PC-9 (cell line): ENCODE data around the gene TPST2. TPM values are rescaled to one million over a fixed set of nuclear protein-coding genes. Genes with fewer than 3 reads are reported as not detected.

Experiments used
- BruUV-seq: library from RNA; stranded (reverse); fragments of 400-500 nt; replicated peaks from 2 replicates; lab custom pipeline; 2021; lab: Mats Ljungman, UMichigan
- CTCF ChIA-PET: fragments of 300-600 bp; sonication (Branson Sonifier 250); formaldehyde crosslinking; loops from one replicate; lab custom pipeline; 2022; ENCODE audit warnings: antibody characterized with exemption; lab: Charles Lee
- POLR2A ChIA-PET: fragments of 300-600 bp; sonication (Branson Sonifier 250); formaldehyde crosslinking; loops from one replicate; lab custom pipeline; 2022; ENCODE audit warnings: antibody characterized with exemption; ENCODE audit not compliant: unreplicated experiment; lab: Charles Lee
- DNase-seq, 2 experiments: peaks; one replicate each; pipeline versions ENCODE4 v3.0.0 to v3.0.0-alpha.2; 2015 to 2022; ENCODE audit warnings: mixed read lengths in 1 of 2
- H2AFZ ChIP-seq: fragments of 200-600 bp; sonication (generic); 2 replicates; pipeline ENCODE4 v1.8.1; 2017; ENCODE audit warnings: antibody characterized with exemption
- H3F3A ChIP-seq: fragments of 200-600 bp; sonication (generic); 2 replicates; pipeline ENCODE4 v1.8.1; 2017; ENCODE audit warnings: antibody characterized with exemption, mild to moderate bottlenecking, low read depth; ENCODE audit not compliant: insufficient read depth
- H3K27ac ChIP-seq: fragments of 200-600 bp; sonication (generic); 2 replicates; pipeline ENCODE4 v1.6.1; 2016; ENCODE audit warnings: mixed run types
- H3K27me3 ChIP-seq: fragments of 200-600 bp; sonication (generic); 2 replicates; pipeline ENCODE4 v1.6.1; 2016; ENCODE audit warnings: low read depth, mixed run types; ENCODE audit not compliant: insufficient read depth
- H3K36me3 ChIP-seq: fragments of 200-600 bp; sonication (generic); 2 replicates; pipeline ENCODE4 v1.6.1; 2016; ENCODE audit warnings: low read depth, mixed run types
- H3K4me1 ChIP-seq: fragments of 200-600 bp; sonication (generic); replicated peaks from 2 replicates; pipeline ENCODE4 v1.6.1; 2016; ENCODE audit warnings: mixed run types; ENCODE audit not compliant: insufficient read depth
- H3K4me2 ChIP-seq: fragments of 200-600 bp; sonication (generic); 2 replicates; pipeline ENCODE4 v1.6.1; 2017; ENCODE audit warnings: mixed run types
- H3K4me3 ChIP-seq: fragments of 200-600 bp; sonication (generic); 2 replicates; pipeline ENCODE4 v1.6.1; 2016; ENCODE audit warnings: mixed run types
- H3K79me2 ChIP-seq: fragments of 200-600 bp; sonication (generic); 2 replicates; pipeline ENCODE4 v1.6.1; 2017; ENCODE audit warnings: low read depth, mixed run types
- H3K9me2 ChIP-seq: fragments of 200-600 bp; sonication (generic); 2 replicates; pipeline ENCODE4 v1.8.1; 2017; ENCODE audit warnings: mild to moderate bottlenecking; ENCODE audit not compliant: insufficient read depth
- H3K9me3 ChIP-seq: fragments of 200-600 bp; sonication (generic); 2 replicates; pipeline ENCODE4 v1.8.1; 2016; ENCODE audit warnings: low read depth; ENCODE audit not compliant: insufficient read depth
- H4K20me1 ChIP-seq: fragments of 200-600 bp; sonication (generic); 2 replicates; pipeline ENCODE4 v1.8.1; 2017; ENCODE audit not compliant: insufficient read depth
- CTCF ChIP-seq: fragments of 200-600 bp; sonication (generic); conservative IDR thresholded peaks from 2 replicates; pipeline ENCODE4 v1.6.1; 2017; ENCODE audit warnings: mixed run types, antibody characterized with exemption, mild to moderate bottlenecking, moderate library complexity
- EZH2 ChIP-seq: fragments of 200-600 bp; sonication (generic); IDR thresholded peaks from 2 replicates; pipeline ENCODE4 v1.8.0; 2017; ENCODE audit warnings: antibody characterized with exemption, low read depth
- intact Hi-C: fragments of 100-400 bp; cut with micrococcal nuclease; formaldehyde crosslinking; loops from one replicate; pipeline ENCODE4 v1.10.0; 2022; ENCODE audit not compliant: unreplicated experiment
- total RNA-seq: library from RNA; stranded (reverse); gene quantifications from 2 replicates; pipeline ENCODE4 v1.2.3, GENCODE V29; 2021

TPST2 gene
- total RNA-seq, 1 experiment from 2014 or later: 13.5 TPM

DNA sequence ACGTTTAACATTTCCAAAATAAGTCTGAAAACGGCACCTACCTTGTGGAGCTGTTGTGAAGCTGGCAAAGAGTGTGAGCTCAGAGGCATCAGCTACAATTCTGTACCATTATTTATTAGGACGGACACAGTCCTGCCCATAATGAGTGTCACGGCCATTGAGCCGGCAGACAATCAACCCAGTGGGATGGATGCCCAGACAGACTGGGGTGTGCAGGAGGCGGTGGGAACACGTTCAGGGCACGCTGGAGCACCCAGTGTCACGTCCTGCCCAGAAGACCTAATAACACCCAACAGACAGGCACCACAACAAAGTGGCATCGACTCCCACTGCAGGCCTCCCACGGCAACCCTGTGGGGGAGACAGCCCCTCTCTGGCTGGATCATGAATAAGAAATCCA, 34.5 kb downstream of the TPST2 start:
- Histone ChIP-seq H3K9me3 (no peaks in the 10 kb centered on the region), H3K27me3 (no peaks in the 10 kb centered on the region), H3K4me2 (no peak overlapping the region), H3K36me3 (no peaks in the 10 kb centered on the region), H3K4me3 (no peak overlapping the region), H3K79me2 (no peaks in the 10 kb centered on the region), H3F3A (no peaks in the 10 kb centered on the region), H3K4me1 (no peaks in the 10 kb centered on the region), H3K9me2 (no peaks in the 10 kb centered on the region), H2AFZ (no peak overlapping the region), H4K20me1 (no peaks in the 10 kb centered on the region), H3K27ac (no peak overlapping the region)
- TF ChIP-seq EZH2: no peak
- TF ChIP-seq CTCF: no peak
- no peak for DNase-seq
- BruUV-seq: no TSS peak
- POLR2A ChIA-PET: no interaction called here
- intact Hi-C loops: no loop called here
- CTCF ChIA-PET: no interaction called here

DNA sequence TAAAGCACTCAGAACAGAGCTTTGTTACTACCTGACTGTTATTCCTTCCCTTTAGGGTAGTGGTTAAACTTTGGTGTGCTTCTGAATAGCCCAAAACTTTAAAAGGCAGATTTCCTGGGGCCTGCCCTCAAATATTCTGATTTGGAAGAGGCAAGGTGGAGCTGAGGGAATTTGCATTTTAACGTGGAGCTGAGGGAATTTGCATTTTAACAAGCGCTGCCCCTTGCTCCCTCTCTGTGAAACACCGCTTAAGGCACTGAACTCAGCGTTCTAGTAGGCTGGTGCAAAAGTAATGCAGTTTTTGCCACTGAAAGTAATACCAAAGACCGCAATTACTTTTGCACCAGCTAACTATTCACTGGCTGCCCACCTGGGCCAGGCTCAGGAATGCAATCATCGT, 35.0 kb downstream of the TPST2 start:
- H3F3A ChIP-seq: no peaks in the 10 kb centered on the region
- no peaks in the 10 kb centered on the region for H3K4me1 ChIP-seq
- H3K9me2 ChIP-seq: no peaks in the 10 kb centered on the region
- TF ChIP-seq EZH2 (no peak), CTCF (no peak)
- CTCF ChIA-PET: no interaction called here
- no peaks in the 10 kb centered on the region for H3K79me2 ChIP-seq
- H3K36me3 ChIP-seq: no peaks in the 10 kb centered on the region
- H3K27me3 ChIP-seq: no peaks in the 10 kb centered on the region
- no peak for DNase-seq
- intact Hi-C loops: no loop called here
- no peak overlapping the region for H3K4me3 ChIP-seq
- H3K9me3 ChIP-seq: no peaks in the 10 kb centered on the region
- H3K27ac ChIP-seq: no peak overlapping the region
- no peak overlapping the region for H3K4me2 ChIP-seq
- BruUV-seq: no TSS peak
- POLR2A ChIA-PET: no interaction called here
- H2AFZ ChIP-seq: no peak overlapping the region
- H4K20me1 ChIP-seq: no peaks in the 10 kb centered on the region

DNA sequence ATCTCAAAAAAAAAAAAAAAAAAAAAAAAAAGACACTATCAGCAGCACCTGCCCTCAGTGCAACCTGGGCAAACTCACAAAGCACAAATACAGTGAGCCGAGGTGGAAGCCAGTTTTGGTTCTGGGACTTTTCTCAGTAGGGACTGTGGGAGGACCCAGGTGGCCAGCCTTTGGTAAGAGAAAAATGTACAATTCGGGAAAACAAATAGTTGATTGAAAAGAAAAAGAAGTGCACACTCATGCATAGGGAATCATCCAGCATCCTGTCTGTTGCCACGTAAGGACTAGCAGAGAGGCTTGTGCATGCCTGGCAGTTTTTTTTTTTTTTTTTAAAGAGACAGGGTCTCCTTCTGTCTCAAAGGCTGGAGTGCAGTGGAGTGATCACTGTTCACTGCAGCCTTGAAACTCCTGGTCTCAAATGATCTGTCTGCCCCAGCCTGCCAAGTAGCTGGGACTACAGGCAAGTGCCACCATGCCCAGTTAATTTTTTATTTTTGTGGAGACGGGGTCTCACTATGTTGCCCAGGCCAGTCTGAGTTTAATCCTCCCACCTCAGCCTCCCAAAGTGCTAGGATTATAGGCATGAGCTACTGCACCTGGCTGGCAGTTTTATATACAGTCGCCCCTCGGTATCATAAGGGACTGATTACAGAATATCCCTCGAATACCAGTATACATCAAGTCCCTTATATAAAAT, 36.7 kb downstream of the TPST2 start:
- intact Hi-C loops: no loop called here

More for the DNA sequence above, 36.7 kb downstream of the TPST2 start:
- Histone ChIP-seq H2AFZ (no peak overlapping the region; the same call in 1 of the 2 replicates), H3K36me3 (no peaks in the 10 kb centered on the region), H3F3A (no peaks in the 10 kb centered on the region), H3K9me2 (no peaks in the 10 kb centered on the region), H4K20me1 (no peaks in the 10 kb centered on the region), H3K79me2 (no peaks in the 10 kb centered on the region), H3K27ac (no peak overlapping the region), H3K4me2 (0 out of 2 replicates have a peak overlapping the region, but pooled peaks have one; percentile 23), H3K4me1 (no peaks in the 10 kb centered on the region), H3K9me3 (no peaks in the 10 kb centered on the region), H3K4me3 (no peak overlapping the region), H3K27me3 (no peaks in the 10 kb centered on the region)
- no TSS peak for BruUV-seq
- peak in 1 of 2 experiments; percentile 27 for DNase-seq
- CTCF ChIA-PET: no interaction called here
- TF ChIP-seq EZH2 (no peak), CTCF (no peak)
- POLR2A ChIA-PET: no interaction called here
